ENCODE measurements around the gene ZNF283. TPM values are rescaled to one million over a fixed set of nuclear protein-coding genes. Genes with fewer than 3 reads are reported as not detected.
"Not testable (repeated sequence)": the region's sequence is repeated elsewhere in the genome, so short reads cannot be mapped to it uniquely, and the experiment has no call there.

Gene ZNF283
- total RNA-seq, 1 experiment from 2014 or later: 13.4 TPM

DNA sequence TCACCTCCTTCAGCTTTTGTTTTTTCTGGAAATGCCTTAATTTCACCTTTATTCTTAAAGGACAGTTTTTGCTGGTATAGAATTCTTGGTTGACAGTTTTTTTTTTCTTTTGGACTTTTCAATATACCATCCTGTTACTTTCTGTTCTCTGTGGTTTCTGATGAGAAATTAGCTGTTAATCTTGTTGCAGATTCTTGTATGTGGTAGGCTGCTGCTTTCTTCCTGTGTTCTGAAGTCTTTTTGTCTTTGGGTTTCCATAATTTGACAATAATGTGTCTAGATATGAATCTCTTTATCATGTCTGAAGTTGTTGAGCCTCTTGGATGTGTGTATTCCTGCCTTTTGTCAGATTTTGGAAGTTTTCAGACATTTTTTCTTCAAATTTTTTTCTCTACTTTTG is 12.0 kb downstream of the ZNF283 start:
- no peak for DNase-seq (ENCODE audit: low spot score)
- in situ Hi-C loops (cut with HindIII; ENCODE audit: low sequenced_read_pairs): no loop called here

DNA sequence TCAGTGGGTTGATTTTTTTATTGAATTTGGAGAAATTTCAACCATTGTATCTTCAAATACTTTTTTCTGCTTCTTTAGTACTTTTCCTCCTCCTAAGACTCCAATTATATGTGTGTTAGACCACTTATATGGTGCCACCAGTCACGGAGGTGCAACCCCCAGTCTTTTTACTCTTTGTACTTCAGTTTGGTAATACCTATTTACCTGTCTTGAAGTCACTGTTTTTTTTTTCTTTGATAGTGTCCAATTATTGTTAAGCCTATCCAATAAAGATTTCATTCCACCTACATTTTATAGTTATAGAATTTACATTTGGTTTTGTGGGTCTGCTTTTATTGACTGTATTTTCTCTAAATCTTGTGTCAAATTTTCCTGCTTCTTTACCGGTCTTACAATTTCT is 14.9 kb downstream of the ZNF283 start:
- no peak for DNase-seq (ENCODE audit: low spot score)
- in situ Hi-C loops (cut with HindIII; ENCODE audit: low sequenced_read_pairs): no loop called here

DNA sequence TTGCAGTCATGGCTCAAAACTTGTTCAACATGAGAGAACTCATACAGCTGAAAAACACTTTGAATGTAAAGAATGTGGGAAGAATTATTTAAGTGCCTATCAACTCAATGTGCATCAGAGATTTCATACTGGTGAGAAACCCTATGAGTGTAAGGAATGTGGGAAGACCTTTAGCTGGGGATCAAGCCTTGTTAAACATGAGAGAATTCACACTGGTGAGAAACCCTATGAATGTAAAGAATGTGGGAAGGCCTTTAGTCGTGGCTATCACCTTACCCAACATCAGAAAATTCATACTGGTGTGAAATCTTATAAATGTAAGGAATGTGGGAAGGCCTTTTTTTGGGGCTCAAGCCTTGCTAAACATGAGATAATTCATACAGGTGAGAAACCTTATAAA is 20.1 kb downstream of the ZNF283 start:
- DNase-seq (ENCODE audit: low spot score): no peak
- in situ Hi-C loops (cut with HindIII; ENCODE audit: low sequenced_read_pairs): no loop called here

DNA sequence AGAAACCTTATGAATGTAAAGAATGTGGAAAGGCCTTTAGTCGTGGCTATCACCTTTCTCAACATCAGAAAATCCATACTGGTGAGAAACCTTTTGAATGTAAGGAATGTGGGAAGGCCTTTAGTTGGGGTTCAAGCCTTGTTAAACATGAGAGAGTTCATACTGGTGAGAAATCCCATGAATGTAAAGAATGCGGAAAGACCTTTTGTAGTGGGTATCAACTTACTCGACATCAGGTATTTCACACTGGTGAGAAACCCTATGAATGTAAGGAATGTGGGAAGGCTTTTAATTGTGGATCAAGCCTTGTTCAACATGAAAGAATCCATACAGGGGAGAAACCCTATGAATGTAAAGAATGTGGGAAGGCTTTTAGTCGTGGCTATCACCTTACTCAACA is 20.8 kb downstream of the ZNF283 start:
- in situ Hi-C loops (cut with HindIII; ENCODE audit: low sequenced_read_pairs): no loop called here

DNA sequence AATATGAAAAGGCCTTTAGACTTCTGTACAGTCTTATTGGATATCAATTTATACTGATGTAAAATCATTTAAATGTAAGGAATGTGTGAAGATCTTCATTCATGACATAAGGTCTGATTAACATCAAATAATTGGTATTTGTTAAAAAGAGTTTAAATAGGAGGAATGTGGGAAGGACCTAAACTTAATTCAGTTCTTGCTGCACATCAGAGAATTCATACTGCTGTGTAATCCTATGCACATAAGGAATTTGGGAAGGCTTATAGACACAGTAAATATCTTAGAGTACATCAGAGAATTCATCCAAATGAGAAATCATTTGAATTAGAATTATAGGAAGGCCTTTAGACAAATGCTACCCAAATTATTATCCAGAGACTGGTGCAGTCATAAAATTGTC is 21.7 kb downstream of the ZNF283 start:
- in situ Hi-C loops (cut with HindIII; ENCODE audit: low sequenced_read_pairs): no loop called here
- no peak for DNase-seq (ENCODE audit: low spot score)

More for the DNA sequence above, 20.8 kb downstream of the ZNF283 start:
- DNase-seq (ENCODE audit: low spot score): no peak

DNA sequence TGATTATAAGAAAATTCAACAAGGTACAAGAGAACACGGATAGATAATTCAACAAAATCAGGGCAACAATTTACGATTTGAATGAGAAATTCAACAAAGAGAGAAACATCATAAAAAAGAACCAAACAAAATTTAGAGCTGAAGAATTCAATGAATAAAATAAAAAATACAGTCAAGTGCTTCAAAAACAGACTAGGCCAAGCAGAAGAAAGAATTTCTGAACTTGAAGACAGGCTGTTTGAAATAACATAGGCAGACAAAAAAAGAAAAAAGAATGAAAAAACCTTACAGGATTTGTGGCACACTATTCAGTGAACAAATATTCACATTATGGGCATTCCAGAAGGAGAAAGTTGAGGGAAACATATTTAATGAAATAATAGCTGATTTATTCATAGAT is 31.1 kb downstream of the ZNF283 start:
- in situ Hi-C loops (cut with HindIII; ENCODE audit: low sequenced_read_pairs): no loop called here
- DNase-seq (ENCODE audit: low spot score): no peak

DNA sequence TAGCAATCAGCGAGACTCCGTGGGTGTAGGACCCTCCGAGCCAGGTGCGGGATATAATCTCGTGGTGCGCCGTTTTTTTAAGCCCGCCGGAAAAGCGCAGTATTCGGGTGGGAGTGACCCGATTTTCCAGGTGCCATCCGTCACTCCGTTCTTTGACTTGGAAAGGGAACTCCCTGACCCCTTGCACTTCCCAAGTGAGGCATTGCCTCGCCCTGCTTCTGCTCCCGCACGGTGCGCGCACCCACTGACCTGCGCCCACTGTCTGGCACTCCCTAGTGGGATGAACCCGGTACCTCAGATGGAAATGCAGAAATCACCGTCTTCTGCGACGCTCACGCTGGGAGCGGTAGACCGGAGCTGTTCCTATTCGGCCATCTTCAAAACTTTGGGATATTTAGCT is 39.8 kb downstream of the ZNF283 start:
- DNase-seq (ENCODE audit: low spot score); in situ Hi-C loops (cut with HindIII; ENCODE audit: low sequenced_read_pairs): not testable (repeated sequence)

DNA sequence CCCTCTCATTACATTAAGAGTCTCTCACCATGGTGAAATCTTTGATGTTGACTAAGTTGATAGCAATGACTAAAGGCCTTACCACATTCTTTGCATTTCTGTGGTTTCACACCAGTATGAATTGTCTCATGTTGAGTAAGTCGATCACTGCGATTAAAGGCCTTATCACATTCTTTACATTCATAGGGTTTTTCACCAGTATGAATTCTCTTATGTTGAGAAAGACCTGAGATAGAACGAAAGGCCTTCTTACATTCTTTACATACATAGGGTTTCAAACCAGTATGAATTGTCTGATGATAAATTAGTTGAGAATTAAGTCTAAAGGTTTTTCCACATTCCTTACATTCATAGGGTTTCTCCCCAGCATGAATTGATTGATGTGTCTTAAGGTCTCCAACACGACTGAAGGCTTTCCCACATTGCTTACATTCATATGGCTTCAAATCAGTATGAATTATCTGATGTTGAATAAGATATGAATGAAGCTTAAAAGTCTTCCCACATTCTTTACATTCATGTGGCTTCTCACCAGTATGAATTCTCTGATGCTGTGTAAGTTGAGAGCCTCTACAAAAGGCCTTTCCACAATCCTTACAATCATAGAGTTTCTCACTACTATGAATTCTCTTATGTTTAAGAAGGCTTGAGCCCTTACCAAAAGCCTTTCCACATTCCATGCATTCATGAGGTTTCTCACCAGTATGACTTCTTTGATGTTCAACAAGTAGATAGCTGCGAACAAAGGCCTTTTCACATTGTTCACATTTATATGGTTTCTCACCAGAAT is 45.6 kb downstream of the ZNF283 start:
- in situ Hi-C loops (cut with HindIII; ENCODE audit: low sequenced_read_pairs): no loop called here
- DNase-seq (ENCODE audit: low spot score): no peak

DNA sequence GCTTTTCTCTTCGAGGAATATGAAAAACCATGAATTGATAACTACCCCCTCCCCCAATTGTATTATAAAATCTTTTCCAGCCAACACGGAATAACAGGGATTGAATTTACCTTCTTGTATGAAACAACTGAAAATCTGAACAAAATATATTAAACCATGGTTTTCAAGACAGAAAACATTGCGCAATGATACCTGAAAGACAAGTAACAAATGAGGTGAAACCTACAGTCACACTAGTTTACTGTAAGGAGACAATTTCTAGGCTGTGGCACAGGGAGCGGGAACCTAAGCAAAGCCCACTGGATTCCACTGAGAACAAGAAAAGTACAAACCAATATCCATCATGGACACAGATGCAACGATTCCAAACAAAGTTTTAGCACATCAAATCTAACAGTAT is 53.4 kb downstream of the ZNF283 start:
- no peak for DNase-seq (ENCODE audit: low spot score)
- in situ Hi-C loops (cut with HindIII; ENCODE audit: low sequenced_read_pairs): no loop called here

DNA sequence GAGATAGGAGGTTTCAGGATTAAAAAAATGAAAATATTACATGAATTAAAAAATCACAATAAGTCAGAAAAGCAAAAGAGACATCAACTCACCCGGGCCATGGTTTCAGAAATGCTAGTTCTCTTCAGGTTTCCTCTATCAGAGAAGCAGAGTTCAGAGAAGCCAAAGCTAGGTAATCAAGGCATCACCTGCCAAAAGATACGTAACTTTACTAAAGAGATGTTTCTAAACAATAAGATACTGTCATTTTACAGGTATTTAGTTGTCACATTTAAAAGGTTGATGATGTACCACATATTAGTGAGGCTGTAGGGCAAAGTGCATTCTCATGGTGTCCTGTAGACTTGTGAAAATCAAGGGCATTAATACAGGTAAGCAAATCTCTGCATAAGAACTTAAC is 56.7 kb downstream of the ZNF283 start, which contains the start of gene ZNF404:
Gene ZNF404 (minus strand): TSS at position 101 of the 400 bp plus-strand sequence.
- no peak for DNase-seq (ENCODE audit: low spot score)
- in situ Hi-C loops (cut with HindIII; ENCODE audit: low sequenced_read_pairs): no loop called here

DNA sequence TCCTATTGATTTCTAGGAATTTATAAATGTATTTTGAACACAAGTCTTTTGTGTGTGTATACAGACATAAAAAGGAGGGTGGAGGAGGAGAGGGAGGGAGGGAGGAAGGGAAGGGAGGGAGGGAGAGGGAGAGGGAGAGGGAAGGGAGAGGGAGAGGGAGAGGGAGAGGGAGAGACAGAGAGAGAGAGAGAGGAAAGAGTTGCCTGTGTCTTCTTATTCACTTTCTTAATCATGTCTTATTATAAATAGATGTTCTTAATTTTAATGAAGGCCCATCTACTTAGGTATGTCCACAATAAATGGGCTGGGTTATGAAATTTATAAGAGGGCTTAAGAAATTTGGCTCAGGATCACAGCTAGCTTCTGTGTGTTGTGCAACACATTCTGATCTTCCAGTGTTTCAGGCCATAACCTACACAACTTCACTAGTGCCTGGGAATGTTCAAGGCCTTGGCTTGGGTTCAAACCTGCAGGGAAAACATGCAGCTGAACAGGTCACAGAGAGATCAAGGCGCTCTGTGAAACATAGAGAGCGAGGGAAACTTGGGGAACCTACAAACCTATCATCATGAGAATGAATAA is 68.7 kb downstream of the ZNF283 start:
- in situ Hi-C loops (cut with HindIII; ENCODE audit: low sequenced_read_pairs): no loop called here
- no peak for DNase-seq (ENCODE audit: low spot score)

Other genes with a start within 250 kb of the ZNF283 start
- 43.1 and 63.5 TPM in 2 replicates for gene IRGQ, start 231.2 kb upstream of the ZNF283 start, total RNA-seq (2014; rRNA removed; shearing (Covaris generic))
- 6.9 and 15.4 TPM in 2 replicates for gene ZNF576, start 230.7 kb upstream of the ZNF283 start, total RNA-seq (2014; rRNA removed; shearing (Covaris generic))
- not detected in 2 replicates for gene SRRM5, start 215.2 kb upstream of the ZNF283 start, total RNA-seq (2014; rRNA removed; shearing (Covaris generic))
- gene ZNF428, start 207.7 kb upstream of the ZNF283 start, total RNA-seq (2014; rRNA removed; shearing (Covaris generic)): 135 and 160 TPM in 2 replicates
- 47.8 and 58.7 TPM in 2 replicates for gene CADM4, start 187.5 kb upstream of the ZNF283 start, total RNA-seq (2014; rRNA removed; shearing (Covaris generic))
- gene PLAUR, start 157.2 kb upstream of the ZNF283 start, total RNA-seq (2014; rRNA removed; shearing (Covaris generic)): 6.0 and 8.8 TPM in 2 replicates
- not detected in 2 replicates for gene IRGC, start 111.2 kb upstream of the ZNF283 start, total RNA-seq (2014; rRNA removed; shearing (Covaris generic))
- 18.3 and 22.3 TPM in 2 replicates for gene SMG9, start 72.4 kb upstream of the ZNF283 start, total RNA-seq (2014; rRNA removed; shearing (Covaris generic))
- gene KCNN4, start 46.3 kb upstream of the ZNF283 start, total RNA-seq (2014; rRNA removed; shearing (Covaris generic)): 4.2 and 5.7 TPM in 2 replicates
- not detected in 2 replicates for gene LYPD5, start 24.9 kb upstream of the ZNF283 start, total RNA-seq (2014; rRNA removed; shearing (Covaris generic))
- not detected in 2 replicates for gene ZNF404, start 56.6 kb downstream of the ZNF283 start, total RNA-seq (2014; rRNA removed; shearing (Covaris generic))
- 21.8 and 35.1 TPM in 2 replicates for gene ZNF45, start 108.0 kb downstream of the ZNF283 start, total RNA-seq (2014; rRNA removed; shearing (Covaris generic))
- 0.61 and 1.0 TPM in 2 replicates for gene ZNF221, start 123.9 kb downstream of the ZNF283 start, total RNA-seq (2014; rRNA removed; shearing (Covaris generic))
- 0.68 and 5.2 TPM in 2 replicates for gene ZNF155, start 156.9 kb downstream of the ZNF283 start, total RNA-seq (2014; rRNA removed; shearing (Covaris generic))
- 1.4 and 1.9 TPM in 2 replicates for gene ZNF230, start 175.6 kb downstream of the ZNF283 start, total RNA-seq (2014; rRNA removed; shearing (Covaris generic))
- gene ZNF222, start 198.1 kb downstream of the ZNF283 start, total RNA-seq (2014; rRNA removed; shearing (Covaris generic)): not detected in 2 replicates
- gene ZNF223, start 224.7 kb downstream of the ZNF283 start, total RNA-seq (2014; rRNA removed; shearing (Covaris generic)): 0.18 and 0.37 TPM in 2 replicates
- 0.25 TPM in 1 of 2 replicates, not detected in the other for gene ZNF284, start 244.8 kb downstream of the ZNF283 start, total RNA-seq (2014; rRNA removed; shearing (Covaris generic))

Data from G401 (cell line).